BLaER1 treated with 17β-estradiol and CSF1 and Interleukin-3, amounts not matched to agents 10 nM and 100 nM (cell line): ENCODE data around the gene CNNM1.

ENCODE experiments used
- H3K27ac ChIP-seq, 11 experiments: shearing (Covaris generic); formaldehyde crosslinking; 2 replicates each; pipeline ENCODE4 v1.8.1; 2022
- H3K27me3 ChIP-seq, 11 experiments: shearing (Covaris generic); formaldehyde crosslinking; 2 replicates each; pipeline ENCODE4 v1.8.1; 2022
- H3K36me3 ChIP-seq, 11 experiments: shearing (Covaris generic); formaldehyde crosslinking; 2 replicates each; pipeline ENCODE4 v1.8.1; 2022
- H3K4me1 ChIP-seq, 10 experiments: shearing (Covaris generic); formaldehyde crosslinking; 2 replicates each; pipeline ENCODE4 v1.8.1; 2022
- H3K4me2 ChIP-seq, 11 experiments: shearing (Covaris generic); formaldehyde crosslinking; 2 replicates each; pipeline ENCODE4 v1.8.1; 2022
- H3K4me3 ChIP-seq, 10 experiments: shearing (Covaris generic); formaldehyde crosslinking; 2 replicates each; pipeline ENCODE4 v1.8.1; 2022
- H3K9ac ChIP-seq, 11 experiments: shearing (Covaris generic); formaldehyde crosslinking; 2 replicates each; pipeline ENCODE4 v1.8.1; 2022
- H3K9me3 ChIP-seq, 11 experiments: shearing (Covaris generic); formaldehyde crosslinking; replicated peaks in 1 of 11; 2 replicates each; pipeline ENCODE4 v1.8.1; 2022
- H4K20me1 ChIP-seq, 11 experiments: shearing (Covaris generic); formaldehyde crosslinking; 2 replicates each; pipeline ENCODE4 v1.8.1; 2022
- Cebpa-rat ChIP-seq, 11 experiments: shearing (Covaris generic); IDR thresholded peaks; 2 replicates each; pipeline ENCODE4 v1.8.1; 2022

CNNM1 gene

GRCh38 chr10:99375426-99375825 is 46.3 kb downstream of the CNNM1 start:
- H3K4me2 ChIP-seq = no peak overlapping the region
- H3K4me1 ChIP-seq = no peaks in the 10 kb centered on the region
- H3K4me3 ChIP-seq = no peak overlapping the region
- no peaks in the 10 kb centered on the region for H3K27me3 ChIP-seq
- no peaks in the 10 kb centered on the region for H4K20me1 ChIP-seq
- no peaks in the 10 kb centered on the region for H3K36me3 ChIP-seq
- H3K27ac ChIP-seq = no peak overlapping the region
- no peaks in the 10 kb centered on the region for H3K9me3 ChIP-seq
- TF ChIP-seq Cebpa-rat (IDR thresholded peaks at IDR 0.05) = no peak
- H3K9ac ChIP-seq = no peak overlapping the region

GRCh38 chr10:99382176-99382575 is 53.0 kb downstream of the CNNM1 start:
- no peak for TF ChIP-seq Cebpa-rat (IDR thresholded peaks at IDR 0.05)

GRCh38 chr10:99387071-99387470 is 57.9 kb downstream of the CNNM1 start:
- no peaks in the 10 kb centered on the region for H3K27me3 ChIP-seq
- no peaks in the 10 kb centered on the region for H4K20me1 ChIP-seq
- no peak overlapping the region for H3K27ac ChIP-seq
- no peak overlapping the region for H3K4me2 ChIP-seq
- H3K9ac ChIP-seq = no peak overlapping the region
- no peaks in the 10 kb centered on the region for H3K9me3 ChIP-seq
- no peaks in the 10 kb centered on the region for H3K36me3 ChIP-seq
- H3K4me1 ChIP-seq = peaks cover 0 to 4% (median 0%) of the 10 kb centered on the region in 10 experiments; a peak in 1 of 20 replicates
- TF ChIP-seq Cebpa-rat (IDR thresholded peaks at IDR 0.05) = no peak
- no peak overlapping the region for H3K4me3 ChIP-seq

More at GRCh38 chr10:99382176-99382575, 53.0 kb downstream of the CNNM1 start:
- Histone ChIP-seq H3K27me3 (no peaks in the 10 kb centered on the region), H4K20me1 (no peaks in the 10 kb centered on the region), H3K4me3 (no peak overlapping the region), H3K9ac (no peak overlapping the region), H3K4me2 (no peak overlapping the region), H3K9me3 (no peaks in the 10 kb centered on the region), H3K36me3 (no peaks in the 10 kb centered on the region), H3K4me1 (peaks cover 0 to 4% (median 0%) of the 10 kb centered on the region in 10 experiments; a peak in 1 of 20 replicates), H3K27ac (no peak overlapping the region)

DNA sequence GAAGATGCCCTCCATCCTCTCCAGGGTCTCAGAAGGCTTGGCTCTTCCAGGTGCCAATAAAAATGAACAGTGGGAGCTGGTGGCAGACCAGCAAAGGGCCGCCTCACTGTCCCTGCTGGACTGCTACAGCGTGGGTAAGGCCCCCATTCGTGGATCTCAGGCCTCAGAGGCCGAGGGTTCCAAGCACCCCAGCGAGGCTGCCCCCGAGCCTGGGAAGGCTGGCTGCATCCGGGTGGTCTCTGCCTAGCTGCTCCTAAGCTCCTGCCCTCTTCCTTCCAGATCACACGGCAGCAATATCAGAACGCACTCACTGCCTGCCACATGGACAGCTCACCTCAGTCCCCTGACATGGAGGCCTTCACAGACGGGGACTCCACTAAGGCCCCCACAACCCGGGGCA is 58.4 kb downstream of the CNNM1 start:
- H3K27ac ChIP-seq = no peak overlapping the region
- H3K36me3 ChIP-seq = no peaks in the 10 kb centered on the region
- TF ChIP-seq Cebpa-rat (IDR thresholded peaks at IDR 0.05) = no peak

DNA sequence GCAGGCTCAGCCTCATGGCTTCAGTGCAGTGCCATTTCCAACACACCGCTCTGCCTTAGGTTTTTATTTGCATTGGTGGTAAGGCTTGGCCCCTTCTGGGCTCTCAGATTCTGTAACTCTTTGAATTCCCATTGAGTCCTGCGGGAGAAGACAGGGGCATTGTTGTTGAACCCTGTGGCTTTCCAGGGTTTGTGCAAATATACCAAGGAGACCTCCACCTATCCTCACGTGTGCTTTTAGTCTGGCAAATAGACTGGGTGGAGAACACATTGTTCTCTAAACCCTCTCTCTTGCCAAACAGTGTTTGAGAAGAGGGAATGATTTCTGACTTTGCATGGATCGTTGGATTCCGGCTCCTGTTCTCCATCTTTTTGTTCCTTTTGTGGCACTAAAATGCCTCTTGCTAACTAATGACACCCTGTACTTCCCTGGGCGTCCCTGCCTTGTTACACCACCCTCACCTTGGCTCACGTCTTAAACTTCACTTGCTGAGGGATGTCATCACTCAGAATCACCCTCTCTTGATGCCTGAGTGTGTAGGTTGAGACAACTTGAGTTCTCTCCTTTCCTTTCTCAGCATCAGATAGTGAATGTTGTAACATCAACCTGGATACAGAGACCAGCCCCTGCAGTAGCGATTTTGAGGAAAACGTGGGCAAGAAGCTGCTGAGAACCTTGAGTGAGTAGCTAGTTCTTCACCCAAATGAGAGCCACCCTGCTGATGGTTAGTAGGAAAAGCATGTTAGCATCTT is 60.7 kb downstream of the CNNM1 start:
- Histone ChIP-seq H3K27ac (no peak overlapping the region), H3K27me3 (no peaks in the 10 kb centered on the region), H3K9me3 (no peaks in the 10 kb centered on the region), H3K4me2 (no peak overlapping the region), H3K4me1 (peaks cover 0 to 9% (median 1%) of the 10 kb centered on the region in 10 experiments; a peak in 7 of 20 replicates), H3K9ac (no peak overlapping the region), H3K36me3 (peaks cover 0 to 8% (median 7%) of the 10 kb centered on the region in 11 experiments; a peak in 9 of 22 replicates), H4K20me1 (peaks cover 0 to 7% (median 0%) of the 10 kb centered on the region in 11 experiments; a peak in 2 of 22 replicates), H3K4me3 (no peak overlapping the region)
- TF ChIP-seq Cebpa-rat (IDR thresholded peaks at IDR 0.05) = no peak

More for the DNA sequence above, 58.4 kb downstream of the CNNM1 start:
- no peaks in the 10 kb centered on the region for H3K27me3 ChIP-seq
- no peak overlapping the region for H3K9ac ChIP-seq
- H3K4me1 ChIP-seq = peaks cover 0 to 4% (median 0%) of the 10 kb centered on the region in 10 experiments; a peak in 1 of 20 replicates
- no peaks in the 10 kb centered on the region for H4K20me1 ChIP-seq
- no peak overlapping the region for H3K4me3 ChIP-seq
- H3K4me2 ChIP-seq = no peak overlapping the region
- H3K9me3 ChIP-seq = no peaks in the 10 kb centered on the region

DNA sequence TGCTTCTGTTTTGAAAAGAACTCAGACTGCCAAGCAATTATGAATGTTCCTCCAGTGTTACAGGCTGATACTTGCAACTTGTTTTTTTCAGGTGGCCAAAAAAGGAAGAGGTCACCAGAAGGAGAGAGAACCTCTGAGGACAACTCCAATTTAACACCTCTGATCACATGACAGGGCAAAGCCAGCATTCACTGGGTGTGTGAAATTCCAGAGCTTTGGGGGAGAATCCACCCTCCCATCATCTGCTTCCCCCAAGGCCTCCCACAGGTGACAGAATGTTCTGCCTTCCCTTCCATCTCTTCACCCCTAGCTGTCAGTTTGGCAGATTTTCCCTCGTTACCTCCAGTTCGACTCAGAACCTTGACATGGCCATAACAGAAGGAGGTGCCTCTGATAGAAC is 62.2 kb downstream of the CNNM1 start:
- no peak for TF ChIP-seq Cebpa-rat (IDR thresholded peaks at IDR 0.05)
- Histone ChIP-seq H3K27ac (no peak overlapping the region), H3K4me1 (peaks cover 7 to 23% (median 14%) of the 10 kb centered on the region in 10 experiments; a peak in 18 of 20 replicates), H3K27me3 (no peaks in the 10 kb centered on the region), H4K20me1 (peaks cover 0 to 7% (median 0%) of the 10 kb centered on the region in 11 experiments; a peak in 3 of 22 replicates), H3K4me3 (no peak overlapping the region), H3K4me2 (no peak overlapping the region), H3K9ac (no peak overlapping the region), H3K9me3 (no peaks in the 10 kb centered on the region), H3K36me3 (peaks cover 6 to 22% (median 15%) of the 10 kb centered on the region in 11 experiments; a peak in 15 of 22 replicates)

DNA sequence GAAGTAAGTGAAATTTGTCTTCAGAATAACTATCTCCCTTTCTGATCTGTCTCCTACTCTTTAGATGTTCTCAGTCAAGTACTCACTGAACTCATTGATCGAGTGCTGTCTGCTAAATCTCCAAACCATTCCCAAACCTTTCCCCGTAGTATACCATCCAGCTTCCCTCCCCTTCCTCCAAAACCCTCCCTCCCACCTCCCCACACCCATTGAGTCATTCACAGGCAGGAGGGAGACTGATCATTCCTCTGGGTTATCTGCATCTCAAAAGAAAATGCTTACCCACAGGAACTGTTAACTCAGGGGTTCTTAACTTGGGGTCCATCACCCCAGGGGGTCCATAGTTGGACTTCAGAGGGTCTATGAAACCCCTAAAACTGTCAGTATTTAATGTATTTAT is 63.9 kb downstream of the CNNM1 start:
- Histone ChIP-seq H3K4me2 (no peak overlapping the region), H3K27me3 (no peaks in the 10 kb centered on the region), H3K4me3 (no peak overlapping the region), H3K27ac (no peak overlapping the region), H3K9ac (no peak overlapping the region), H4K20me1 (peaks cover 0 to 7% (median 0%) of the 10 kb centered on the region in 11 experiments; a peak in 4 of 22 replicates), H3K36me3 (peaks cover 23 to 39% (median 32%) of the 10 kb centered on the region in 11 experiments), H3K4me1 (peaks cover 7 to 24% (median 16%) of the 10 kb centered on the region in 10 experiments; a peak in 18 of 20 replicates), H3K9me3 (no peaks in the 10 kb centered on the region)
- TF ChIP-seq Cebpa-rat (IDR thresholded peaks at IDR 0.05) = no peak

GRCh38 chr10:99393683-99394082 is 64.5 kb downstream of the CNNM1 start:
- no peak for TF ChIP-seq Cebpa-rat (IDR thresholded peaks at IDR 0.05)
- peaks cover 27 to 45% (median 38%) of the 10 kb centered on the region in 11 experiments for H3K36me3 ChIP-seq
- no peak overlapping the region for H3K4me2 ChIP-seq
- peaks cover 7 to 24% (median 16%) of the 10 kb centered on the region in 10 experiments; a peak in 18 of 20 replicates for H3K4me1 ChIP-seq
- H3K27me3 ChIP-seq = no peaks in the 10 kb centered on the region
- no peaks in the 10 kb centered on the region for H3K9me3 ChIP-seq
- no peak overlapping the region for H3K27ac ChIP-seq
- H3K4me3 ChIP-seq = no peak overlapping the region
- peaks cover 0 to 7% (median 0%) of the 10 kb centered on the region in 11 experiments; a peak in 4 of 22 replicates for H4K20me1 ChIP-seq
- H3K9ac ChIP-seq = no peak overlapping the region

- H3K27me3 ChIP-seq = no peaks in the 10 kb centered on the region
- H3K4me3 ChIP-seq = no peak overlapping the region
- H3K9ac ChIP-seq = no peak overlapping the region
- no peaks in the 10 kb centered on the region for H3K9me3 ChIP-seq
- H3K27ac ChIP-seq = no peak overlapping the region
- H3K4me1 ChIP-seq = peaks cover 7 to 24% (median 19%) of the 10 kb centered on the region in 10 experiments; a peak in 18 of 20 replicates
- H4K20me1 ChIP-seq = peaks cover 0 to 7% (median 0%) of the 10 kb centered on the region in 11 experiments; a peak in 4 of 22 replicates
- peaks cover 33 to 51% (median 44%) of the 10 kb centered on the region in 11 experiments for H3K36me3 ChIP-seq
- no peak for TF ChIP-seq Cebpa-rat (IDR thresholded peaks at IDR 0.05)
- H3K4me2 ChIP-seq = peak overlapping the region in 1 of 11 experiments; percentile 0; a peak in 1 of 22 replicates
Observed at GRCh38 chr10:99394256-99394655, 65.1 kb downstream of the CNNM1 start.
